Measurements from ENCODE around the gene DAGLA. TPM values are rescaled to one million over a fixed set of nuclear protein-coding genes. Genes with fewer than 3 reads are reported as not detected.

DAGLA gene
- 8.6 and 12.2 TPM in 2 replicates for total RNA-seq (2014; rRNA removed)
- percentile 50 among the genes with signal in this experiment for Bru-seq, nascent RNA
- BruChase-seq, experiment 1, labeled RNA remaining after a 6-hour chase, result percentile 56 among the genes with signal in this experiment
- percentile 52 among the genes with signal in this experiment for BruChase-seq, experiment 2, labeled RNA remaining after a 2-hour chase
- long read RNA-seq, partial matches to known transcripts, result 8 of 10 reads
- long read RNA-seq, other reads (novel, unspliced or antisense), result 2 of 10 reads

GRCh38 chr11:61679893-61680621 is at the start of gene DAGLA:
Gene DAGLA (plus strand): TSS chr11:61680391. CDS start chr11:61720156, 39,765 bp downstream.
- peak within 1 kb of the TSS; percentile 95 for H3K4me2 ChIP-seq (ENCODE audit: low read length)
- no peaks in the 10 kb centered on the region for H3K36me3 ChIP-seq (ENCODE audit: low read depth, low read length)
- H3K4me1 ChIP-seq (ENCODE audit: insufficient read depth, low read length), result peaks cover 26% of the 10 kb centered on the region
- H3K79me2 ChIP-seq (ENCODE audit: low read length), result peaks cover 46% of the 10 kb centered on the region
- no peaks in the 10 kb centered on the region for H3F3A ChIP-seq (ENCODE audit: low read length, unreplicated experiment)
- peaks cover 20% of the 10 kb centered on the region for H3K27me3 ChIP-seq (ENCODE audit: low read length)
- peak; percentile 74 for ATAC-seq
- H3K4me3 ChIP-seq (ENCODE audit: low read length), result peak within 1 kb of the TSS; percentile 78
- BruUV-seq (replicated peaks), result no TSS peak
- POLR2A ChIA-PET (ENCODE audit: unreplicated experiment), result no interaction called here
- H3K9ac ChIP-seq (ENCODE audit: low read length), result peak within 1 kb of the TSS; percentile 54
- H3K9me2 ChIP-seq (replicated peaks; ENCODE audit: low read length), result no peaks in the 10 kb centered on the region
- CTCF ChIA-PET, result interaction anchor here (1.3 kb wide), 1 partner anchor 53 kb away, joined by 4 read pairs; no protein-coding TSS in a partner anchor
- H3K9me3 ChIP-seq (ENCODE audit: low read length), result no peaks in the 10 kb centered on the region
- H4K20me1 ChIP-seq (ENCODE audit: low read length), result no peaks in the 10 kb centered on the region; the same call in 1 of the 2 replicates
- no peak for TF ChIP-seq EZH2phosphoT487 (IDR thresholded peaks at IDR 0.05; ENCODE audit: borderline replicate concordance, low read length)
- peak; percentile 90 for TF ChIP-seq CTCF (conservative IDR thresholded peaks at IDR 0.05; ENCODE audit: low read depth, low read length)
- DNase-seq, result peak; percentile 81
- H2AFZ ChIP-seq (ENCODE audit: low read length), result peak within 1 kb of the TSS; percentile 90
- no peak within 1 kb of the TSS for H3K27ac ChIP-seq (ENCODE audit: low read length)
- intact Hi-C loops (cut with micrococcal nuclease), result loop anchor here (1.0 kb wide), 1 partner anchor 53 kb away; no protein-coding TSS in a partner anchor

- no peak for ATAC-seq
These were observed 48.1 kb upstream of the DAGLA start for GRCh38 chr11:61632096-61632495.

More at GRCh38 chr11:61632096-61632495, 48.1 kb upstream of the DAGLA start:
- DNase-seq, result no peak
- no peaks in the 10 kb centered on the region for H3K9me3 ChIP-seq (ENCODE audit: low read length)
- H3K27ac ChIP-seq (ENCODE audit: low read length), result no peak overlapping the region
- BruUV-seq (replicated peaks), result no TSS peak
- no peaks in the 10 kb centered on the region for H3F3A ChIP-seq (ENCODE audit: low read length, unreplicated experiment)
- no peak overlapping the region for H3K4me2 ChIP-seq (ENCODE audit: low read length)
- peaks cover 14% of the 10 kb centered on the region for H3K4me1 ChIP-seq (ENCODE audit: insufficient read depth, low read length)
- intact Hi-C loops (cut with micrococcal nuclease), result no loop called here
- ChIA-PET POLR2A (ENCODE audit: unreplicated experiment) (no interaction called here), CTCF (no interaction called here)
- no peaks in the 10 kb centered on the region for H4K20me1 ChIP-seq (ENCODE audit: low read length)
- no peaks in the 10 kb centered on the region for H3K79me2 ChIP-seq (ENCODE audit: low read length)
- TF ChIP-seq EZH2phosphoT487 (IDR thresholded peaks at IDR 0.05; ENCODE audit: borderline replicate concordance, low read length) (no peak), CTCF (conservative IDR thresholded peaks at IDR 0.05; ENCODE audit: low read depth, low read length) (no peak), EZH2 (IDR thresholded peaks at IDR 0.05; ENCODE audit: low read length, unreplicated experiment) (no peak)
- no peaks in the 10 kb centered on the region for H3K9me2 ChIP-seq (replicated peaks; ENCODE audit: low read length)
- H2AFZ ChIP-seq (ENCODE audit: low read length), result no peak overlapping the region
- H3K27me3 ChIP-seq (ENCODE audit: low read length), result no peaks in the 10 kb centered on the region
- H3K36me3 ChIP-seq (ENCODE audit: low read depth, low read length), result no peaks in the 10 kb centered on the region
- no peak overlapping the region for H3K4me3 ChIP-seq (ENCODE audit: low read length)
- H3K9ac ChIP-seq (ENCODE audit: low read length), result no peak overlapping the region

Data from PC-3 (cell line).